GM23338 (cell line): ENCODE measurements around the gene XXYLT1.

Source experiments
- CREB1 ChIP-seq: fragments of 250-450 bp; sonication (Bioruptor Pico); IDR thresholded peaks from 2 replicates; pipeline ENCODE4 v1.5.0; 2020; ENCODE audit warnings: low read depth, mild to moderate bottlenecking, moderate library complexity
- CTCF ChIP-seq, 2 experiments: fragments of 200-600 bp in 1 of 2; sonication (generic) in 1 of 2; conservative IDR thresholded peaks; 2 replicates each; pipeline versions ENCODE4 v1.5.1 to v1.6.1; 2016 to 2017; ENCODE audit warnings: antibody characterized with exemption in 2 of 2, low read depth in 2 of 2, mild to moderate bottlenecking in 2 of 2, moderate library complexity in 1 of 2
- ETS1 ChIP-seq: IDR thresholded peaks from 2 replicates; pipeline ENCODE4 v1.6.1; 2016; ENCODE audit warnings: antibody characterized with exemption
- EZH2 ChIP-seq: fragments of 200-600 bp; sonication (generic); IDR thresholded peaks from one replicate; pipeline ENCODE4 v1.8.0; 2017; ENCODE audit warnings: antibody characterized with exemption, mild to moderate bottlenecking, low read depth; ENCODE audit not compliant: unreplicated experiment
- EZH2phosphoT487 ChIP-seq: fragments of 200-600 bp; sonication (generic); IDR thresholded peaks from one replicate; pipeline ENCODE4 v1.8.1; 2018; ENCODE audit warnings: antibody characterized with exemption; ENCODE audit not compliant: unreplicated experiment
- JUNB ChIP-seq: IDR thresholded peaks from one replicate; pipeline ENCODE4 v1.6.1; 2016; ENCODE audit warnings: antibody characterized with exemption; ENCODE audit not compliant: unreplicated experiment
- POLR2AphosphoS5 ChIP-seq: IDR thresholded peaks from 2 replicates; pipeline ENCODE4 v1.6.1; 2016; ENCODE audit warnings: antibody characterized with exemption, low read depth
- REST ChIP-seq: IDR thresholded peaks from one replicate; pipeline ENCODE4 v1.6.1; 2018; ENCODE audit warnings: antibody characterized with exemption; ENCODE audit not compliant: unreplicated experiment
- STAT1 ChIP-seq: IDR thresholded peaks from one replicate; pipeline ENCODE4 v1.6.1; 2016; ENCODE audit warnings: antibody characterized with exemption; ENCODE audit not compliant: unreplicated experiment
- ZNF331 ChIP-seq: fragments of 250-450 bp; sonication (Bioruptor Pico); IDR thresholded peaks from 2 replicates; pipeline ENCODE4 v1.5.0; 2020; ENCODE audit warnings: low read depth, mild to moderate bottlenecking, moderate library complexity

- TF ChIP-seq CTCF (conservative IDR thresholded peaks at IDR 0.05; ENCODE audit: low read depth in 2 of 2) (no peak), POLR2AphosphoS5 (no peak), EZH2phosphoT487 (no peak), EZH2 (no peak), CREB1 (CRISPR knock-in tag) (no peak), JUNB (no peak), REST (no peak), ZNF331 (CRISPR knock-in tag) (no peak), STAT1 (no peak), ETS1 (no peak)
These were observed 69.7 kb downstream of the XXYLT1 start for GRCh38 chr3:195201295-195201694.
